RWPE2 (cell line): Measurements from ENCODE around the gene IKZF5.

Experiments used
- ATAC-seq: fragments of 200-7000 bp; cut with Tn5 transposase; 3 replicates; pipeline ENCODE4 v1.9.1; 2021; ENCODE audit warnings: low read depth
- DNase-seq: peaks from one replicate; pipeline ENCODE4 v3.0.0-alpha.2; 2020; ENCODE audit warnings: low spot score
- H3K27ac ChIP-seq: fragments of 450-650 bp; 2 replicates; pipeline ENCODE4 v1.5.1; 2017; ENCODE audit warnings: mild to moderate bottlenecking; ENCODE audit not compliant: poor library complexity, severe bottlenecking
- H3K27me3 ChIP-seq: fragments of 250-450 bp; sonication (Bioruptor Pico); 2 replicates; pipeline ENCODE4 v1.5.1; 2021; ENCODE audit warnings: mild to moderate bottlenecking, moderate library complexity; ENCODE audit not compliant: insufficient read depth, poor library complexity, severe bottlenecking
- H3K36me3 ChIP-seq: fragments of 250-450 bp; sonication (Bioruptor Pico); 2 replicates; pipeline ENCODE4 v1.5.1; 2020; ENCODE audit warnings: low read depth, mild to moderate bottlenecking, moderate library complexity
- H3K4me1 ChIP-seq: fragments of 250-450 bp; sonication (Bioruptor Pico); 2 replicates; pipeline ENCODE4 v1.5.1; 2021; ENCODE audit warnings: mild to moderate bottlenecking, moderate library complexity; ENCODE audit not compliant: insufficient read depth, poor library complexity, severe bottlenecking
- H3K4me3 ChIP-seq: fragments of 250-450 bp; sonication (Bioruptor Pico); 2 replicates; pipeline ENCODE4 v1.5.1; 2021; ENCODE audit warnings: mild to moderate bottlenecking, moderate library complexity; ENCODE audit not compliant: severe bottlenecking
- H3K9me3 ChIP-seq: fragments of 250-450 bp; sonication (Bioruptor Pico); 2 replicates; pipeline ENCODE4 v1.5.1; 2021; ENCODE audit warnings: mild to moderate bottlenecking, moderate library complexity; ENCODE audit not compliant: severe bottlenecking
- CTCF ChIP-seq: fragments of 450-650 bp; IDR thresholded peaks from one replicate; pipeline ENCODE4 v1.5.1; 2017; ENCODE audit warnings: mild to moderate bottlenecking, moderate library complexity; ENCODE audit not compliant: poor library complexity, severe bottlenecking

IKZF5 gene

GRCh38 chr10:122997864-122998263, 10.7 kb downstream of the IKZF5 start:
- TF ChIP-seq CTCF, result no peak
- ATAC-seq, result no peak
- Histone ChIP-seq H3K36me3 (peaks cover 31% of the 10 kb centered on the region), H3K9me3 (no peaks in the 10 kb centered on the region), H3K27ac (no peak overlapping the region), H3K4me3 (no peak overlapping the region), H3K4me1 (peaks cover 3% of the 10 kb centered on the region), H3K27me3 (no peaks in the 10 kb centered on the region)
- no peak for DNase-seq

GRCh38 chr10:122995936-122996335, 12.7 kb downstream of the IKZF5 start:
- no peak overlapping the region for H3K27ac ChIP-seq
- no peak for ATAC-seq
- DNase-seq, result no peak
- H3K36me3 ChIP-seq, result peaks cover 51% of the 10 kb centered on the region
- TF ChIP-seq CTCF, result no peak
- peaks cover 3% of the 10 kb centered on the region for H3K4me1 ChIP-seq
- H3K4me3 ChIP-seq, result no peak overlapping the region
- no peaks in the 10 kb centered on the region for H3K27me3 ChIP-seq
- H3K9me3 ChIP-seq, result no peaks in the 10 kb centered on the region

- DNase-seq (no peak), ATAC-seq (no peak)
- H3K4me3 ChIP-seq, result no peak overlapping the region
- no peak overlapping the region for H3K27ac ChIP-seq
- no peaks in the 10 kb centered on the region for H3K4me1 ChIP-seq
- H3K27me3 ChIP-seq, result no peaks in the 10 kb centered on the region
- peaks cover 61% of the 10 kb centered on the region for H3K36me3 ChIP-seq
- no peak for TF ChIP-seq CTCF
- H3K9me3 ChIP-seq, result no peaks in the 10 kb centered on the region
These were observed 14.7 kb downstream of the IKZF5 start for GRCh38 chr10:122993797-122994336.

GRCh38 chr10:122992031-122992585, 16.5 kb downstream of the IKZF5 start:
- no peak for DNase-seq
- no peak for ATAC-seq
- Histone ChIP-seq H3K27ac (no peak overlapping the region), H3K27me3 (no peaks in the 10 kb centered on the region), H3K9me3 (no peaks in the 10 kb centered on the region), H3K4me1 (no peaks in the 10 kb centered on the region), H3K4me3 (no peak overlapping the region), H3K36me3 (peaks cover 65% of the 10 kb centered on the region)
- TF ChIP-seq CTCF, result no peak

- no peak for TF ChIP-seq CTCF
- no peak overlapping the region for H3K27ac ChIP-seq
- H3K36me3 ChIP-seq, result peaks cover 57% of the 10 kb centered on the region
- no peaks in the 10 kb centered on the region for H3K27me3 ChIP-seq
- ATAC-seq, result no peak
- no peaks in the 10 kb centered on the region for H3K4me1 ChIP-seq
- H3K4me3 ChIP-seq, result no peak overlapping the region
- H3K9me3 ChIP-seq, result no peaks in the 10 kb centered on the region
- no peak for DNase-seq
These were observed 18.3 kb downstream of the IKZF5 start for GRCh38 chr10:122990278-122990677.
